Esophagus mucosa (tissue), 1 donor: ENCODE measurements around the gene OTOF. TPM values are rescaled to one million over a fixed set of nuclear protein-coding genes. Genes with fewer than 3 reads are reported as not detected.

Experiments
- ATAC-seq: fragments of 200-7000 bp; cut with Tn5 transposase; one replicate; pipeline ENCODE4 v1.9.1; 2020
- total RNA-seq: library from RNA; stranded (reverse); gene quantifications from one replicate; pipeline ENCODE4 v1.2.4, GENCODE V29; 2023
- donor health status: DM: yes; HTN: yes; CAD: no.

Gene OTOF
- total RNA-seq: not detected

DNA sequence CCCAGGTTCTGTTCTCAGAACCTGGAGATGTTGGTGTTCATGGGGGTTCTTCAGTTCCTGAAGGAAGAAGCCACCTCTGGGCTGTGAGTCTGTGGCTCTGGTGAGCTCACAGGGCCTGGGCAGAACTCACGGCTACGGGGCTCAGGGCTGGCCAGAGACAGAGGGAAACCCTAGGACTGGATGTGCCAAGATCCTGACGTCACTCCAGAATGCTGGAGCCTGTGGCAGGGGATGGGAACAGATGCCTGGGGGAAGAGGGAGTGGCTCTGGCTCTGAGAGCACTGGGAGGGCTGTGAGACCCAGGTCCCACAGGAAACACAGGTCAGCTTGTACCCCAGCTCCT, at the start of gene OTOF:
Gene OTOF (minus strand): TSS at position 214 of the 343 bp plus-strand sequence.
- ATAC-seq: no peak

DNA sequence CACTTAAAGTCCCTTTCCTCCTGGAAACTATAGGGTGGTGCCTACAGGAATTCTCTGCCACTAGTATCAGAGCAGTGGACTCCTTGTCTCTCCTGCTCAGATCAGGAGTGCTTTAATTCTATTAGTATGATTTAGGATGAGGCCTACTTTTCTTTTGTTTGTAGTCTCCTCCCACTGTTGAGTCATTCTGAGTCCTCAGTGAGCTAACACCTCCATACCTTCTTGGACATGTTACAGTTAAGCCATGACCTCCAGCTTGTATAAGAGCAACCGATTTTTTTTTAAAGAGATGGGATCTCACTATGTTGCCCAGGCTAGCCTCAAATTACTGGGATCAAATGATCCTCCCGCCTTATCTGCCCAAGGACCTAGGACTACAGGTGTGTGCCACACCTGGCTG, 48.7 kb upstream of the OTOF start:
- ATAC-seq: peak; percentile 77

DNA sequence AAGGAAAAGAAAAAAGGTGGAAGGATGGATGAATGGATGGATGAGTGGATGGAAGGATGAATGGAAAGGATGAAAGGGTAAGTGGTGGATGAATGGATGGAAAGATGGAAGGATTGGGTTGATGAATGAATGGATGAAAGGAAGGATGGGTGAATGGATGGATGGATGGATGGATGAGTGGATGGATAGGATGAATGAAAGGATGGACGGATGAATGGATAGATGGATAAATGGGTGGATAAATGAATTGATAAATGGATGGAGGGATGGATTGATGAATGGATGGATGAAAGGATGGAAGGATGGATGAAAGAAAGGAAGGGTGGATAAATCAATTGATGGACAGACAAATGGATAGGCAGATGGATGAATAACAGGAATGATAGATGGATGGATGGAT, 48.2 kb upstream of the OTOF start:
- ATAC-seq: no peak

GRCh38 chr2:26523750-26524149, 45.8 kb upstream of the OTOF start:
- ATAC-seq: no peak

GRCh38 chr2:26522751-26523171, 44.8 kb upstream of the OTOF start:
- ATAC-seq: no peak

DNA sequence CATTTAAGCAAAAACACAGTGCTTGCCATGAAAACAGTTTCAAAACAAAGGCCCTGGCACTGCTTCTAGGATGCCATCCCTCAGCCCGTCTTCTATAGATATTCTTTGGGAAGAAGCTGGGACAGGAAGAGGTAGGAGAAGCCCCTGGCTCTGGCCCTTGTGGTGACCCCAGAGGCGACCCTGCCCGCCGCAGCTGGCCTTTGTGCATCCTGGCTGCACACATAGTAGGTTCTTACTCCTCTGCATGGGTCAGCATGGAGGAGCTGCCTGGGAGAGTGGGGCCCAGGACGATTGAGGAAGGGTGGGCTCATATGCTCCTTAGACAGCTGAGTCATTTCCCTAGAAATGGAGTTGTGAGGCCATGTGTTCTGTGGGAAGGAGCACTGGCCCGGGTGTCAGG, 44.4 kb upstream of the OTOF start:
- ATAC-seq: no peak

- no peak for ATAC-seq
These were observed 43.9 kb upstream of the OTOF start for GRCh38 chr2:26521913-26522180.

GRCh38 chr2:26521054-26521912, 43.4 kb upstream of the OTOF start:
- ATAC-seq: no peak

- ATAC-seq: no peak
These were observed 42.2 kb upstream of the OTOF start for GRCh38 chr2:26520148-26520449.

DNA sequence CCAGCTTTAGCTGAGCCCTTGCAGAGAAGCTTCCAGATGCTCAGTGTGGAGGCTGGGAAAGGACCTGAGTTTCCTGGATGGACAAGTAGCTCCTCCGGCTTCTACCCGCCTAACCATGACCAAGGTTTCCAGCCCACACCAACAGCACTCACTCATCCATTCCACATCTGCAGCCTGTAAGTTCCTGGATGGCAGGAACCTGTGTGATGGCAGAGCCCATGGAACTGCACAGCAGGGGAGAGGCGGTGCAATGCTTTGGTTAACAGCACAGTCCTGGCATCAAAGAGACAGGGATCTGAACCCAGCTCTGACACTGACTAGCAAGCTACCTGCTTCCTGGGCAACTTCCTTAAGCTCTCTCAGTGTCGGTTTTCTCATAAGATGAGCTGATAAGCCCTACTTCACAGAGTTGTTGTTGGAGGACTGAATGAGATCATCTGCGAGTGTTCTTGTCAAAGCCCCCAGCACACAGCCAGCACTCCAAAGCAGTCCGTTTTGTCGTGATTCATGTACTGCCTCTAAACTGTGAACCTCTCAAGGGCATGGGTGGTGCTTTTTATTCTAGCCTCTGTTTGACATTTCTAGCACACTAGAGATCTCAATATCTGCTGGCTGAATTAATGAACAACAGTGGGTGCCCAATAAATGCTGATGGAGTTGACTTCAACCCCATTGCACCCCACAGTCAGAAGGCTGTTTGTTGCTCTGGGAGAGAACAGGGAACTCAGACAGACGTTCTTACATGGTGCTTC, 41.6 kb upstream of the OTOF start:
- ATAC-seq: no peak

DNA sequence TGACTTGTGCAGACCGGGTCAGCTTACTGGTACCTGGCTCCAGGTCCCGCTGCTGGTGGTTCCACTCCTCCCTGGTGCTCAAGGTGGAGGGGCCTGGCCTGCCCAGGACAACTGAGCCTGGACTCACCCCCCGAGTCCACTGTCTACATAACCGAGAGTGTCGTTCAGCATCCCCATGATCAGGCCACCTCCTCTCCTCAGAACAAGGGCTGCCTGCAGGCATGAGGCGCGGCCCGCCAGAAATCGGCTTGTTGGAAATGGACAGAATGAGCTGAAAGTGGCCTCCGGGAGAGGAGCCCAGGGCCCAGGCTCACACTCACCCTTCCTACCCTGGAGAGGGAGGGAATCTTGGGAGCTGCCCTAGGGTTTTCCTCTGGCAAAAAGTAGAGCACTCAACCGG, 38.9 kb upstream of the OTOF start:
- ATAC-seq: no peak

DNA sequence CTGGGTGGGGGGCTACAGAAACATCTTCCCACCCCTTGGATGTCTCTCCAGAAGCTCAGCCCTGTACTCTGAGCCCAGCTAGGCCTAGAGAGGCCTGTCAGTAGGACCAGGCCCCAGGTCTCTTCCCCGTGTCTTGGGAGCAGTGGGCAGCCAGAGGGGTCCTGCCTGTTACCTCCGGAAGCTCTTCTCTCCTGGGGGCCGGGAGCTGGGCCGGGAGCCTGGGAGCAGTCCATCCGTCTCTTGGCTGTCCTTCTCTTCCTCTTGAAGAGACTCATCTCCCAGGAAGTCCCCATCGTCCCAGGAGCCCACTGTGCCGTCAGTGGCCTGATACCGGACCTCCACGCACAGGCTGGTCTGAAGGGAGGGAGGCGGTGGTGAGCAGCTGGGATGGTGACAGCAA, 38.3 kb upstream of the OTOF start:
- no peak for ATAC-seq

GRCh38 chr2:26515771-26516170, 37.8 kb upstream of the OTOF start:
- no peak for ATAC-seq

GRCh38 chr2:26514045-26514444, 36.1 kb upstream of the OTOF start:
- no peak for ATAC-seq

- no peak for ATAC-seq
These were observed 35.3 kb upstream of the OTOF start for GRCh38 chr2:26513261-26513660.

- no peak for ATAC-seq
These were observed 33.5 kb upstream of the OTOF start for GRCh38 chr2:26511466-26511865.

DNA sequence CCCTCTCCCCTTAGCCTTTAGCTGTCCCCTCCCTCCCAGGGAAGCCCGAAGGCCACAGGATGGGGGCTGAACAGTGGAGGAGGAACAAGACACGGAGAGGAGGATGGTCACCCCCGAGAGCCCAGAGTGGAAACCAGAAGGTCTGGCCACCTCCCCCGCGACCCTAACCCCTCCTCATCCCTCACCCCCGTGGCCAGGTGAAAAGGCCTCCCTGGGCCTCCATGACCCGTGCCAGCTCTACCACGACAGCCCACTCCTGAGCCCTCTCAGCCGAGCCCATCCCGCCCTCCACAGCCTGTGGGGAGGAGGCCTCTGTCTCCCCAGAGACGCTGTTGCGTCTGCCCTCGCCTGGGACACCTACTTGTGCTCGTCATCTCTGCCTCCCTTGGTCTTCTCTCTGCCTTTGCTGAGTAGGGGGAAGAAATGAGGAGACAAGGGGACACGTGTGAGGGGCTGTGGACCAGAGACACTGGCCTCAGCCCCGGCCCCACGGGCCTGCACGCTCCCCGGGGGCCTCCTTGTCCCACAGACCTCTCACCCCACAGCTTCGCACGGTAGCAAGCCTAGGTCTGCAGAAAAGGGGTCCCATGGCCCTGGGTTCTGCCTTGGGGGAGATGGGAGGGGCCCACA, 32.5 kb upstream of the OTOF start:
- no peak for ATAC-seq

GRCh38 chr2:26509141-26509540, 31.2 kb upstream of the OTOF start:
- ATAC-seq: no peak

DNA sequence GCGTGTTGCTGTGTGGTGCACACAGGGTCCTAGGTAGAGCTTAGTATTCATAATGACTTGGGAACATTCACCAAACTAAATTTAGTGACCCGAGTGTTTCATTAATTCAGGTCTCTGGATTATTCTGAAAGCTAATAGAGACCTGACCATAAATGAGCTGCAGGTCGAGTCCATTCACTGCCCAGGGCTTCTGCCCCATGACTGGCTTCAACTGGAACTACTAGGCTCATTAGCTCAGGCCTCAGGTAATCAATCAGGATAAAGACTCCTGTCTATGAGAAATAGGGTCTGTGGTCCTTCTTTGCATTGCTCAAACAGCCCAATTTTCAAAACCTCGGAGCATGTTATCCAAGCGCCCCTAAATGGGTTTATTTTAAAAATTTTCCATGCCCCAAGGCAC, 30.0 kb upstream of the OTOF start:
- ATAC-seq: no peak

DNA sequence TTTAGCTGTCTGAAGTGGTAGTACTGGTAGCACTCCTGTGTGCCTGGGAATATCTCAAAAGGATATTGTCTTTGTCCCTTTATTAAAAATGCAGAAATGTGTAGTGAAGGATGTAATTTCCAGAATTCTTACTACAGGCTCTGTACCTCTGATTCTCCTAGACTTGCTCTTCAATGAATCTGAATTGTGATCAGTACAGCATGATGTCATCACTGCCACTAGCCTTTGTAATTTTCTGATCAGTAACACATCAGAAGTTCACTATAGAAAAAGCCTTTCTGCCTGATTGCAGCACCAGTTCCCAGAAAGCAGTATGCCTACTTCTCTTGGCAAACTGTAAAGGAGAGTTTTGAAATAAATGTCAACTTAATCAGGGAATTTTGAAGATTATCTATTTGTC, 29.2 kb upstream of the OTOF start:
- no peak for ATAC-seq

DNA sequence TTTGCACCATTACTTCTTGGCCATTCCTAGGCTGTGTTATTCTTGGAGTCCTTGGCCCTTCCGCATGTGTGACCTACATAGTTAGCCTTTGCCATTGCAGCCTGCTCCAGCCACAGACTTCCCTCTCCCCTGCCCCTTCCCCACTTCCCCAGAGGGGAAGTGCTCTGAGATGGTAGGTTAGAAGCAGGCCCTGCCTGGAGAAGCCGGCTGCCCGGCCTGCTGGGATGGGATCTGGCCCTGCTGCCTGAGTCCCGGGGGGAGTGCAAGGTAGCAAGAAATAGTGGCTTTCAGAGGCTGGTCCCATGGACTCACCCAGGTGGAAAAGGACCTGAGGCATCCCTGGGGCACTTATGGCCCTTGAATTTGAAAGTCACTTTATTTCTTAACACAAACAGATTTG, 28.4 kb upstream of the OTOF start:
- ATAC-seq: no peak

DNA sequence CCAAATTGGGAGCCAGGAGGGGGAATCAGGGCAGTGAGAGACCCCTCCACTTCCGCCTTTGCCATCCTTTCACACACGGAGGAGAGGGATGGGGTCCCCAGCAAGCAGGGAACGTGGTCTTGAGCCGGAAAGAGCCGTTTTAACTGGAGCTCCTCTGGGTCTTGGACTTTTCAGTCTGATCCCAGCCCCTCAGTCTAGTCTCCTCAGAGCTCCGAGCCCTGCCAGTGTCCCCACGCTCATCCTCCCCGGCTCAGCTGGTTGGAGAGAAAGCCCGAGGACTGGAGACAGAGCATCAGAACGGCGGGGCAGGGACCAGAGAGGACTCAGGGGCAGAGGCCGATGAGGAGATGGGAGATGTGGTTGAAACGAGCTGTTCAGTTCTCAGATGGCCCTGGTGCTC, 26.1 kb upstream of the OTOF start:
- ATAC-seq: no peak

DNA sequence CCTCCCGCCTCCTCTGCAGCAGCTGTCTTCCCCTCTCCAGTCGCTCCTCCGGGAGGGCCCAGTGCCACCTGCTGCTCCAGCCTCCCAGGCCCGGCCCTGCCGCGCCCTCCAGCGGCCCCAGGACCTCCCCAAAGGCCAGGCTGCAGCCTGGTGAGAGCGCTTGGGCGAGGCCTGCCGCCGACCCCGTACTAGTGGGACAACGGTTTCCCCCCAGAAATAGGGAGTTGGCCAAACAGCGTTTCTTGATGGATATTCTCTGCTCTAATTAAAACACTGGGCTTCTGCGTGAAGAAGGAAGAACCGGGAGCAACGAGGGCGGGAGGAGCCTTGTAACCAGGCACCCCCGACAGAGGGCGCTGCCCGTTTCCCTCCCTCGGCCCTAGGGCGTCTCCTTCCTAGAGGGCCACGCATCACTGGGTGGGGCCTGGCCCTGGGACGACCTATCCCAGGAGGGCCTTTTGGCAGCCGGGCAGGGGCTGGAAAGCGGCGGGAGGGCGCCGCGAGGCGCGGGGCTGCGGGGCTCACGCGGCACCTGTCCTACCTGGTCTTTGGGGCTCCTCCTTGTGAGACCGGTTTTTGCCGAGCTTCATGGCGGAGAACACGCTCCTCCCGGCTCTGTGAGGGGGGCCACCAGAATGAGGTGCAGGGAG, 25.4 kb upstream of the OTOF start:
- peak; percentile 95 for ATAC-seq

DNA sequence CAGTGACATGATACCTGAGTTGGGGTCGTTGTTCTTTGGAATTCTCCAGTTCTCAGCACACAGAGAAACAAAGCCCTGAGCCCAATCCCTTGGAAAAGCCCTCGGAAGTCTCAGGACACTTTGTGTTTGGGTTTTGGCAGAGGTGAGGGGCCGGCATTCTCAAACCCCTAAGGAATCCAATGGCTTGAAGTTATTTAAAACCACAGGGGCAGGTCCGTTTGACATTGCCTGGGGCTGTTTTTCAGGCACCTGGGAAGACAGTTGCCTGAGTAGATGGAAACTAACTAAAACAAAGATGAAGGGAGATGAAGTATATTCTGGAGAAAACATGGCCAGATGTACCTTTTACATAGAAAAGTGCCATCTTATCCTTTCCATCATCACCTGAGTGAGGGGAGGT, 22.5 kb upstream of the OTOF start:
- ATAC-seq: no peak
